Endothelial cell of umbilical vein (primary cell): ENCODE data around the gene ARHGAP31.

ENCODE experiments used
- CTCF ChIP-seq, 2 donors: IDR thresholded peaks; 1 replicate in 1 of 2; 2 replicates in 1 of 2; pipeline ENCODE4 v1.5.1; 2011; ENCODE audit warnings: low read length in 2 of 2, mild to moderate bottlenecking in 2 of 2, moderate library complexity in 2 of 2, control low read depth in 1 of 2, inconsistent platforms in 1 of 2, low read depth in 1 of 2; ENCODE audit not compliant: insufficient read depth in 1 of 2; ENCODE audit errors: extremely low read depth in 1 of 2
- POLR2AphosphoS5 ChIP-seq: IDR thresholded peaks from 2 replicates; pipeline ENCODE4 v1.6.1; 2012; ENCODE audit warnings: low read depth, mild to moderate bottlenecking, control low read depth, low read length, moderate library complexity; ENCODE audit not compliant: insufficient read depth
- TF ChIP-seq, protein P1 (sequence below): IDR thresholded peaks from 2 replicates; pipeline ENCODE4 v1.6.1; 2011; ENCODE audit not compliant: insufficient read depth, insufficient read length

GRCh38 chr3:119436977-119437376, 142.8 kb downstream of the ARHGAP31 start:
- TF ChIP-seq CTCF (IDR thresholded peaks at IDR 0.05; ENCODE audit: extremely low read depth in 1 of 2, insufficient read depth in 1 of 2, low read depth in 1 of 2, low read length in 2 of 2), result no peak
- TF ChIP-seq, protein P1, sequence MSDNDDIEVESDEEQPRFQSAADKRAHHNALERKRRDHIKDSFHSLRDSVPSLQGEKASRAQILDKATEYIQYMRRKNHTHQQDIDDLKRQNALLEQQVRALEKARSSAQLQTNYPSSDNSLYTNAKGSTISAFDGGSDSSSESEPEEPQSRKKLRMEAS, result no peak
- no peak for TF ChIP-seq POLR2AphosphoS5
